ENCODE measurements around the gene INCENP.
"Not testable (repeated sequence)": the region's sequence is repeated elsewhere in the genome, so short reads cannot be mapped to it uniquely, and the experiment has no call there.

INCENP gene

GRCh38 chr11:62172294-62172693 lies 48.5 kb downstream of the INCENP start:
- DNase-seq, result no peak

- no peak for DNase-seq
These were observed 53.0 kb downstream of the INCENP start for GRCh38 chr11:62176766-62177165.

- peak in 1 of 2 experiments; percentile 12 for DNase-seq
These were observed 56.2 kb downstream of the INCENP start for GRCh38 chr11:62179995-62180394.

- no peak for DNase-seq
These were observed 57.3 kb downstream of the INCENP start for GRCh38 chr11:62181097-62181496.

GRCh38 chr11:62182147-62182891 lies 58.5 kb downstream of the INCENP start:
- no peak for DNase-seq

- DNase-seq, result peak; percentile 7 to 31
These were observed 62.4 kb downstream of the INCENP start for GRCh38 chr11:62186195-62186594.

- DNase-seq, result peak; percentile 72 to 81
These were observed 66.2 kb downstream of the INCENP start, which contains the start of gene SCGB1D1 for GRCh38 chr11:62190011-62190410. Gene SCGB1D1, plus strand, starts transcription at chr11:62190216. Its CDS starts 69 bp downstream, at chr11:62190285.

GRCh38 chr11:62193952-62194351 lies 70.1 kb downstream of the INCENP start:
- DNase-seq, result no peak

GRCh38 chr11:62195010-62195409 lies 71.2 kb downstream of the INCENP start:
- DNase-seq, result not testable (repeated sequence)

- no peak for DNase-seq
These were observed 72.1 kb downstream of the INCENP start for GRCh38 chr11:62195945-62196344.

GRCh38 chr11:62197400-62197799 lies 73.6 kb downstream of the INCENP start:
- not testable (repeated sequence) for DNase-seq

- DNase-seq, result peak in 1 of 2 experiments; percentile 1
These were observed 77.6 kb downstream of the INCENP start for GRCh38 chr11:62201376-62201775.

Data from NCI-H2081 (cell line).